DOHH2 (cell line): ENCODE measurements around the gene DHODH.
A peak's percentile ranks its signal among the peaks of the same experiment; 100 is the strongest.
"Not testable (repeated sequence)": the region's sequence is repeated elsewhere in the genome, so short reads cannot be mapped to it uniquely, and the experiment has no call there.

Source experiments
- H3F3A ChIP-seq: fragments of 200-600 bp; sonication (generic), shearing (Covaris generic); 2 replicates; pipeline ENCODE4 v1.6.0; 2016; ENCODE audit warnings: antibody characterized with exemption, mild to moderate bottlenecking; ENCODE audit not compliant: control insufficient read depth, insufficient read depth
- H3K27ac ChIP-seq: fragments of 200-600 bp; sonication (generic); 2 replicates; pipeline ENCODE4 v1.5.1; 2014; ENCODE audit warnings: low read depth, mild to moderate bottlenecking, low read length, moderate library complexity
- H3K27me3 ChIP-seq: fragments of 200-600 bp; sonication (generic); 2 replicates; pipeline ENCODE4 v1.6.1; 2014; ENCODE audit warnings: mild to moderate bottlenecking, low read length, mixed read lengths; ENCODE audit not compliant: control insufficient read depth
- H3K36me3 ChIP-seq: fragments of 200-600 bp; sonication (generic); 2 replicates; pipeline ENCODE4 v1.6.1; 2014; ENCODE audit warnings: mild to moderate bottlenecking, low read length, moderate library complexity, mixed read lengths; ENCODE audit not compliant: control insufficient read depth
- H3K4me1 ChIP-seq: fragments of 200-600 bp; sonication (generic); 2 replicates; pipeline ENCODE4 v1.6.1; 2014; ENCODE audit warnings: mild to moderate bottlenecking, low read length, mixed read lengths; ENCODE audit not compliant: control insufficient read depth
- H3K4me2 ChIP-seq: fragments of 200-600 bp; sonication (generic); 2 replicates; pipeline ENCODE4 v1.6.0; 2014; ENCODE audit warnings: mild to moderate bottlenecking, low read length, moderate library complexity
- H3K4me3 ChIP-seq: fragments of 200-600 bp; sonication (generic); 2 replicates; pipeline ENCODE4 v1.5.1; 2014; ENCODE audit warnings: mild to moderate bottlenecking, low read length, mixed read lengths
- H3K79me2 ChIP-seq: fragments of 200-600 bp; sonication (generic); 2 replicates; pipeline ENCODE4 v1.6.1; 2014; ENCODE audit warnings: mild to moderate bottlenecking, low read length, mixed read lengths; ENCODE audit not compliant: control insufficient read depth
- H3K9me2 ChIP-seq: fragments of 200-600 bp; sonication (generic); replicated peaks from 2 replicates; pipeline ENCODE4 v1.6.1; 2014; ENCODE audit warnings: mild to moderate bottlenecking, low read length, mixed read lengths; ENCODE audit not compliant: control insufficient read depth
- H3K9me3 ChIP-seq: fragments of 200-600 bp; sonication (generic); 2 replicates; pipeline ENCODE4 v1.6.1; 2014; ENCODE audit warnings: antibody characterized with exemption, low read length, mixed read lengths; ENCODE audit not compliant: control insufficient read depth, insufficient read depth
- H4K20me1 ChIP-seq: fragments of 200-600 bp; sonication (generic); 2 replicates; pipeline ENCODE4 v1.6.0; 2014; ENCODE audit warnings: low read depth, mild to moderate bottlenecking, antibody characterized with exemption, low read length, moderate library complexity; ENCODE audit not compliant: control insufficient read depth, insufficient read depth
- CTCF ChIP-seq: fragments of 200-600 bp; sonication (generic); IDR thresholded peaks from one replicate; pipeline ENCODE4 v1.5.1; 2014; ENCODE audit warnings: antibody characterized with exemption, mild to moderate bottlenecking, low read depth, low read length; ENCODE audit not compliant: poor library complexity, severe bottlenecking
- EZH2phosphoT487 ChIP-seq: fragments of 200-600 bp; sonication (generic); IDR thresholded peaks from 2 replicates; pipeline ENCODE4 v1.6.1; 2017; ENCODE audit warnings: borderline replicate concordance, mild to moderate bottlenecking, antibody characterized with exemption, low read length, moderate library complexity, mixed read lengths

Gene DHODH

GRCh38 chr16:72001180-72001874 lies 7.2 kb upstream of the DHODH start:
- Histone ChIP-seq H3K4me1 (no peaks in the 10 kb centered on the region), H3K79me2 (no peaks in the 10 kb centered on the region), H3K4me3 (no peak overlapping the region), H3K27me3 (no peaks in the 10 kb centered on the region), H4K20me1 (no peaks in the 10 kb centered on the region), H3K27ac (no peak overlapping the region), H3K9me2 (no peaks in the 10 kb centered on the region), H3K4me2 (no peak overlapping the region), H3K9me3 (no peaks in the 10 kb centered on the region), H3K36me3 (no peaks in the 10 kb centered on the region), H3F3A (no peaks in the 10 kb centered on the region)
- no peak for TF ChIP-seq EZH2phosphoT487
- no peak for TF ChIP-seq CTCF

DNA sequence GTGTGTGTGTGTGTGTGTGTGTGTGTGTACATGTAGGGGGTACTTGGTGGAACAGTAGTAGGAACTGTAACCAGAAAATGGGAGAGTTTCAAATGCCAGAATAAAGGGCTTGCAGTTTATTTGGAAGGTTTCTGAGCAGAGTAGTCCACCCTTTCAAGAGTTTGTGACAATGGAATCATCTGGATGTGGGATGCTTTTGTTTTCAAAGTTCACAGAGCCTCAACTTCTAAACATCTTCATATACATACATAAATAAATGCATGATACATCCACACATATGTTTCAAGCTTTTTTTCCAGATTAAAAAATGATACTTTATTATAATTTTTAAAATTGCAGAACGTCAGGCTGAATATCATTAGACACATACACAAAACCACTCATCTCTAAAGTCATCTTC lies 5.9 kb upstream of the DHODH start:
- Histone ChIP-seq H3K9me3 (no peaks in the 10 kb centered on the region), H3K79me2 (no peaks in the 10 kb centered on the region), H3K9me2 (no peaks in the 10 kb centered on the region), H4K20me1 (no peaks in the 10 kb centered on the region), H3K36me3 (no peaks in the 10 kb centered on the region), H3K27me3 (no peaks in the 10 kb centered on the region), H3K4me1 (no peaks in the 10 kb centered on the region), H3K4me3 (no peak overlapping the region), H3K27ac (no peak overlapping the region), H3F3A (no peaks in the 10 kb centered on the region), H3K4me2 (no peak overlapping the region)
- TF ChIP-seq EZH2phosphoT487 (no peak), CTCF (no peak)

DNA sequence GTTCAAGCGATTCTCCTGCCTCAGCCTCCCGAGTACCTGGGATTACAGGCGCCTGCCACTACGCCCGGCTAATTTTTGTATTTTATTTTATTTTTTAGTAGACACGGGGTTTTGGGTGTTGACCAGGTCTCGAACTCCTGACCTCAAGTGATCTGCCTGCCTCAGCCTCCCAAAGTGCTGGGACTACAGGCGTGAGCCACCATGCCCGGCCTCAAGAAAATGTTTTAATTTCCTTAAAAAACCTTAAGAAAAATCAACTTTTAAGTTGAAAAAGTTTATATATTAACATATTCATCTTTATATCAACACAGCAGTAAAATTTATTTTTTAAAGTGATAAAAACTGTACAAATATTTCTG lies 500 bp upstream of the DHODH start:
- H3F3A ChIP-seq, H3K27me3 ChIP-seq, H3K9me3 ChIP-seq, H3K9me2 ChIP-seq, H4K20me1 ChIP-seq, H3K27ac ChIP-seq: not testable (repeated sequence)
- Histone ChIP-seq H3K36me3 (peaks cover 16% of the 10 kb centered on the region), H3K4me1 (peaks cover 16% of the 10 kb centered on the region), H3K79me2 (peaks cover 18% of the 10 kb centered on the region), H3K4me3 (peak overlapping the region; percentile 41), H3K4me2 (peak overlapping the region; percentile 48)

DNA sequence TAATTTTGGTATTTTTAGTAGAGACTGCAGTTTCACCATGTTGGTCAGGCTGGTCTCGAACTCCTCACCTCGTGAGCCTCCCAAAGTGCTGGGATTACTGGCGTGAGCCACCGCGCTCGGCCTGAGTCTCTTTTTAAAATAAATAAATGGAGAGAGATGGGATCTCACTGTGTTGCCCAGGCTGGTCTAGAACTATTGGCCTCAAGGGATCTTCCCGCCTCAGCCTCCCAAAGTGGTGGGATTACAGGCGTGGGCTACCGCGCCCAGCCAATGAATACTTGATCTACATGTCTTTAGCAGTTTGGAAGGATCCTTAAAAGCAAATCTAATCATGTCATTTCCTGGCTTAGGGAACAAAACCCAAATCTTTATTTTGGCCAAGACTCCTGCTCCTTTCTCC lies 1.2 kb downstream of the DHODH start:
- peak overlapping the region; percentile 94 for H3K4me3 ChIP-seq
- TF ChIP-seq CTCF (no peak), EZH2phosphoT487 (no peak)
- H3K79me2 ChIP-seq = peaks cover 18% of the 10 kb centered on the region
- no peaks in the 10 kb centered on the region for H3K27me3 ChIP-seq
- H3K27ac ChIP-seq = no peak overlapping the region
- 0 out of 2 replicates have a peak, but pooled peaks cover 2% of the 10 kb centered on the region for H3F3A ChIP-seq
- no peaks in the 10 kb centered on the region for H3K9me3 ChIP-seq
- peaks cover 16% of the 10 kb centered on the region for H3K4me1 ChIP-seq
- no peaks in the 10 kb centered on the region for H3K9me2 ChIP-seq
- H3K36me3 ChIP-seq = peaks cover 25% of the 10 kb centered on the region
- peak overlapping the region; percentile 72 for H3K4me2 ChIP-seq
- H4K20me1 ChIP-seq = no peaks in the 10 kb centered on the region
